Body of pancreas (tissue), 4 donors: ENCODE data around the gene EXOC3L2.

ENCODE experiments used
- CTCF ChIP-seq, 7 experiments: fragments of 450-650 bp in 4 of 7; fragments of 200-600 bp in 3 of 7; sonication (generic) in 3 of 7; IDR thresholded peaks; one replicate each; pipeline ENCODE4 v1.5.1; 2016 to 2019; ENCODE audit warnings: antibody characterized with exemption in 7 of 7
- POLR2A ChIP-seq, 3 donors: fragments of 450-650 bp; IDR thresholded peaks; one replicate each; pipeline ENCODE4 v1.6.1; 2016; ENCODE audit warnings: antibody characterized with exemption in 3 of 3, mild to moderate bottlenecking in 2 of 3

- no peak for TF ChIP-seq CTCF (IDR thresholded peaks at IDR 0.05)
- no peak for TF ChIP-seq POLR2A (IDR thresholded peaks at IDR 0.05)
These were observed 64.3 kb downstream of the EXOC3L2 start for GRCh38 chr19:45180936-45181335.
